Spleen (tissue), 13 donors: ENCODE results near the gene DMP1. TPM values are rescaled to one million over a fixed set of nuclear protein-coding genes. Genes with fewer than 3 reads are reported as not detected.

ENCODE experiments used
- DNase-seq: peaks from one replicate; pipeline ENCODE4 v3.0.0-alpha.2; 2020
- H3K27ac ChIP-seq, 8 donors: fragments of 200-600 bp; sonication (generic) in 7 of 8; 1 replicate in 4 of 8; 2 replicates in 4 of 8; pipeline versions ENCODE4 v1.5.0 to v1.8.0; 2016 to 2021; ENCODE audit warnings: inconsistent platforms in 4 of 8, mild to moderate bottlenecking in 4 of 8, moderate library complexity in 1 of 8
- H3K27me3 ChIP-seq, 7 donors: fragments of 200-600 bp; sonication (generic) in 6 of 7; replicated peaks in 1 of 7; 1 replicate in 4 of 7; 2 replicates in 3 of 7; pipeline versions ENCODE4 v1.5.0 to v1.8.0; 2016 to 2021; ENCODE audit warnings: inconsistent platforms in 3 of 7, mild to moderate bottlenecking in 1 of 7
- H3K36me3 ChIP-seq, 6 donors: fragments of 200-600 bp; sonication (generic) in 5 of 6; 1 replicate in 4 of 6; 2 replicates in 2 of 6; pipeline versions ENCODE4 v1.5.0 to v1.8.0; 2016 to 2021; ENCODE audit warnings: inconsistent platforms in 2 of 6
- H3K4me1 ChIP-seq, 6 donors: fragments of 200-600 bp; sonication (generic) in 5 of 6; 1 replicate in 3 of 6; 2 replicates in 3 of 6; pipeline versions ENCODE4 v1.5.0 to v1.8.0; 2016 to 2021; ENCODE audit warnings: inconsistent platforms in 3 of 6
- H3K4me3 ChIP-seq, 8 donors: fragments of 200-600 bp; sonication (generic) in 7 of 8; 1 replicate in 4 of 8; 2 replicates in 4 of 8; pipeline versions ENCODE4 v1.5.0 to v1.8.0; 2016 to 2021; ENCODE audit warnings: inconsistent platforms in 4 of 8, mild to moderate bottlenecking in 4 of 8, moderate library complexity in 2 of 8
- H3K9me3 ChIP-seq, 8 donors: fragments of 200-600 bp; sonication (generic) in 7 of 8; 1 replicate in 4 of 8; 2 replicates in 4 of 8; pipeline versions ENCODE4 v1.5.0 to v1.8.0; 2016 to 2021; ENCODE audit warnings: inconsistent platforms in 4 of 8
- POLR2A ChIP-seq, 3 donors: fragments of 450-650 bp; IDR thresholded peaks; one replicate each; pipeline ENCODE4 v1.5.1; 2017; ENCODE audit warnings: antibody characterized with exemption in 3 of 3, mild to moderate bottlenecking in 1 of 3
- POLR2AphosphoS5 ChIP-seq, 3 donors: sonication (generic); formaldehyde crosslinking; IDR thresholded peaks; one replicate each; pipeline ENCODE4 v1.5.1; 2017; ENCODE audit warnings: antibody characterized with exemption in 3 of 3
- WGBS, 5 donors: extraction: QIAGEN DNeasy Blood & Tissue Kit in 3 of 5; methylation state at CpG; one replicate each; pipeline versions ENCODE4 v1.1.5 to v1.1.7; 2013 to 2018; 5-methylcytosine and 5-hydroxymethylcytosine counted together
- intact Hi-C: fragments of 100-400 bp; cut with DNase I; formaldehyde crosslinking; loops from one replicate; pipeline ENCODE4 v1.15.0; 2023; ENCODE audit warnings: low total_unique reads
- long read RNA-seq, 2 donors: transcript quantifications; one replicate each; lab custom pipeline, GENCODE V29; 2026
- polyA plus RNA-seq, 3 donors: library from polyadenylated mRNA; stranded (reverse); fragments of 200-250 nt; gene quantifications; one replicate each; pipeline ENCODE4 v1.2.1, GENCODE V29; 2013
- total RNA-seq, 7 donors: library from RNA; depleted of rRNA in 3 of 7; stranded (reverse); fragments of >200 nt in 3 of 7; fragmentation: NEBNext Ultra II Directional in 4 of 7; extraction: Animal tissue kit (Norgen Biotek cat#: 25700) in 4 of 7; gene quantifications; one replicate each; pipeline versions ENCODE4 v1.1.0 to v1.2.1, GENCODE V29; 2016 to 2021
- TF ChIP-seq, protein P1 (sequence below), 11 experiments: fragments of 200-600 bp in 7 of 11; fragments of 450-650 bp in 4 of 11; sonication (generic) in 4 of 11; IDR thresholded peaks in 8 of 11; conservative IDR thresholded peaks in 3 of 11; 1 replicate in 7 of 11; 2 replicates in 4 of 11; pipeline versions ENCODE4 v1.4.0 to v1.8.0; 2016 to 2021; ENCODE audit warnings: antibody characterized with exemption in 11 of 11, inconsistent platforms in 4 of 11, mild to moderate bottlenecking in 1 of 11
- donor health status: healthy with polysubstance abuse.
- donor health status: DM: no; HTN: no; CAD: no; lungs with moderate emphysema.
- donor health status: DM: no; HTN: no; CAD: no.
- donor health status: Bipolar disorder and iron deficiency.
- donor health status: healthy.
- donor health status: DM: no; HTN: no; CAD: no.
- donor health status: DM: yes; HTN: yes; CAD: no.

DMP1 gene, protein sequence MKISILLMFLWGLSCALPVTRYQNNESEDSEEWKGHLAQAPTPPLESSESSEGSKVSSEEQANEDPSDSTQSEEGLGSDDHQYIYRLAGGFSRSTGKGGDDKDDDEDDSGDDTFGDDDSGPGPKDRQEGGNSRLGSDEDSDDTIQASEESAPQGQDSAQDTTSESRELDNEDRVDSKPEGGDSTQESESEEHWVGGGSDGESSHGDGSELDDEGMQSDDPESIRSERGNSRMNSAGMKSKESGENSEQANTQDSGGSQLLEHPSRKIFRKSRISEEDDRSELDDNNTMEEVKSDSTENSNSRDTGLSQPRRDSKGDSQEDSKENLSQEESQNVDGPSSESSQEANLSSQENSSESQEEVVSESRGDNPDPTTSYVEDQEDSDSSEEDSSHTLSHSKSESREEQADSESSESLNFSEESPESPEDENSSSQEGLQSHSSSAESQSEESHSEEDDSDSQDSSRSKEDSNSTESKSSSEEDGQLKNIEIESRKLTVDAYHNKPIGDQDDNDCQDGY
- total RNA-seq (not detected), polyA plus RNA-seq (under 1 TPM in 1 of 3 donors, not detected in 2; 0.02 TPM)
- long read RNA-seq, donor 1: 0 reads
- long read RNA-seq, donor 2: 0 reads

DNA sequence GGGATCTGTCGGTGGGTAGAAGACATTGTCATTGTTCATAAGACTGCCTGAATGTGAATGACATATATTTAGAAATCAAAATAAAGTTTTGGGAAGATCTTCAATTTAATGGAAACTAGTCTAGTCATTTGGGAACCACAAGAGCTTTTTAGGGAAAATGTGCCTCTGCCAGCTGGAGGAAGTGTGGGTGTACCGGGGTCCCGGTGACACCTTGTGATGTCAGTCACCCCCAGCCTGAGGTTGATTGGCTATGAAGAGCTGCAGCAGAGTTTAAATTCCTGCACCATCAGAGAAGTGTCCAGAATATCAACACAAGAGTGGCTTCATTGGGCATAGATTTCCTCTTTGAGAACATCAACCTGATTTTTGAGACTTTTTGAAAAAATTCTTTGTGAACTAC, at the start of gene DMP1:
TSS of gene DMP1 (plus strand) at position 301 of the 400 bp plus-strand sequence. CDS start 6,213 bp downstream, outside the sequence.
- no peaks in the 10 kb centered on the region for H3K9me3 ChIP-seq
- H3K4me1 ChIP-seq: no peaks in the 10 kb centered on the region
- H3K4me3 ChIP-seq: no peak within 1 kb of the TSS
- no peak for DNase-seq
- WGBS, 5 donors: 75 to 94% (median 86%) methylated on average over 3 of the region's 3 CpGs
- intact Hi-C loops: no loop called here
- TF ChIP-seq POLR2AphosphoS5 (IDR thresholded peaks at IDR 0.05) (no peak), POLR2A (IDR thresholded peaks at IDR 0.05) (no peak)
- TF ChIP-seq, protein P1, sequence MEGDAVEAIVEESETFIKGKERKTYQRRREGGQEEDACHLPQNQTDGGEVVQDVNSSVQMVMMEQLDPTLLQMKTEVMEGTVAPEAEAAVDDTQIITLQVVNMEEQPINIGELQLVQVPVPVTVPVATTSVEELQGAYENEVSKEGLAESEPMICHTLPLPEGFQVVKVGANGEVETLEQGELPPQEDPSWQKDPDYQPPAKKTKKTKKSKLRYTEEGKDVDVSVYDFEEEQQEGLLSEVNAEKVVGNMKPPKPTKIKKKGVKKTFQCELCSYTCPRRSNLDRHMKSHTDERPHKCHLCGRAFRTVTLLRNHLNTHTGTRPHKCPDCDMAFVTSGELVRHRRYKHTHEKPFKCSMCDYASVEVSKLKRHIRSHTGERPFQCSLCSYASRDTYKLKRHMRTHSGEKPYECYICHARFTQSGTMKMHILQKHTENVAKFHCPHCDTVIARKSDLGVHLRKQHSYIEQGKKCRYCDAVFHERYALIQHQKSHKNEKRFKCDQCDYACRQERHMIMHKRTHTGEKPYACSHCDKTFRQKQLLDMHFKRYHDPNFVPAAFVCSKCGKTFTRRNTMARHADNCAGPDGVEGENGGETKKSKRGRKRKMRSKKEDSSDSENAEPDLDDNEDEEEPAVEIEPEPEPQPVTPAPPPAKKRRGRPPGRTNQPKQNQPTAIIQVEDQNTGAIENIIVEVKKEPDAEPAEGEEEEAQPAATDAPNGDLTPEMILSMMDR (IDR thresholded peaks at IDR 0.05 in 8 of 11, conservative IDR thresholded peaks at IDR 0.05 in 3 of 11): no peak
- H3K27me3 ChIP-seq: no peaks in the 10 kb centered on the region
- no peak within 1 kb of the TSS for H3K27ac ChIP-seq
- H3K36me3 ChIP-seq: no peaks in the 10 kb centered on the region

DNA sequence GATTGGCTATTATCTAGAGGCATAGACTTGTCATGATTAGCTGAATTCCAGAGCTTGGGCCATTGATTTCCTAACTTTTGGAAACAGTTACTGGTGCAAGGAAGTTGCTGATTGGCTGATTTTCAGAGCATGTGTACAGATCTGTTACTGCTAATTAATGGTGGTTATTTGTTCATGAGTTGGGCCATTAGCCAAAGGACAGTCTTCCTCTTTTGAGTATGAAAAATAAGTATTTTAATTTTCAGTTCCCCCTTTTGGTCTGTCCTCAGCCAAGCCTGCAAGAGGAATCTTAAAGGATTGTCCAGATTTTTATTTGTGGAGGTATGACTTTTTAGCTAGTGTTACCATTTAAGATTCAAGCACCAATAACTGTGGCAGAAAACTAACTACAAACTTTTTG, 48.7 kb upstream of the DMP1 start:
- Histone ChIP-seq H3K36me3 (no peaks in the 10 kb centered on the region), H3K27ac (no peak overlapping the region), H3K9me3 (peaks cover 0 to 5% (median 0%) of the 10 kb centered on the region in 8 donors), H3K27me3 (no peaks in the 10 kb centered on the region), H3K4me1 (no peaks in the 10 kb centered on the region), H3K4me3 (no peak overlapping the region)
- no peak for DNase-seq
- intact Hi-C loops: no loop called here
- TF ChIP-seq, protein P1 (IDR thresholded peaks at IDR 0.05 in 8 of 11, conservative IDR thresholded peaks at IDR 0.05 in 3 of 11): no peak
- TF ChIP-seq POLR2AphosphoS5 (IDR thresholded peaks at IDR 0.05) (no peak), POLR2A (IDR thresholded peaks at IDR 0.05) (no peak)

DNA sequence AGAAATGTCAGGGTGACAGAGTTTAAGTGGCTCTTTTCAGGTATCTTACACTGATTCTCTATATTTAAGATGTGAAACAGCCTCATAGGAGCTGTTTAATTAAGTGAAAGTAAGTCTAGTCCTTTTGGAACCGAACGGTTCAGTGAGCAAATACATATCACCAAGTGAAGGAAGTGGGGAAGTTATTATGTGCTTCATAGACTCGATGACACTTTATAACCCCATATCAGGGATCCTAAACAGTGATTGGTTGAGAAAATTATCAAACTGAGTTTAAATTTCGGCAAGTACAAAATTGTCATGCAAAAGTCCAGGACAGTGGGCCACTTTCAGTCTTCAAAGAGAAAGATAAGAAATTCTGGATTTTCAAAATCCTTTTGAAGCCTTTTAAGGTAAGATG, 41.9 kb upstream of the DMP1 start, which contains the start of gene DSPP:
TSS of gene DSPP (plus strand) at position 301 of the 400 bp plus-strand sequence. CDS start 2,380 bp downstream, outside the sequence.
- Histone ChIP-seq H3K27me3 (peaks cover 0 to 11% (median 0%) of the 10 kb centered on the region in 7 donors), H3K4me1 (no peaks in the 10 kb centered on the region), H3K27ac (no peak within 1 kb of the TSS), H3K9me3 (no peaks in the 10 kb centered on the region), H3K36me3 (no peaks in the 10 kb centered on the region), H3K4me3 (no peak within 1 kb of the TSS)
- no peak for TF ChIP-seq POLR2A (IDR thresholded peaks at IDR 0.05)
- TF ChIP-seq, protein P1 (IDR thresholded peaks at IDR 0.05 in 8 of 11, conservative IDR thresholded peaks at IDR 0.05 in 3 of 11): no peak
- TF ChIP-seq POLR2AphosphoS5 (IDR thresholded peaks at IDR 0.05): no peak
- DNase-seq: no peak
- intact Hi-C loops: no loop called here
- 80 to 93% (median 88%) methylated on average over 4 of the region's 4 CpGs for WGBS, 5 donors

DNA sequence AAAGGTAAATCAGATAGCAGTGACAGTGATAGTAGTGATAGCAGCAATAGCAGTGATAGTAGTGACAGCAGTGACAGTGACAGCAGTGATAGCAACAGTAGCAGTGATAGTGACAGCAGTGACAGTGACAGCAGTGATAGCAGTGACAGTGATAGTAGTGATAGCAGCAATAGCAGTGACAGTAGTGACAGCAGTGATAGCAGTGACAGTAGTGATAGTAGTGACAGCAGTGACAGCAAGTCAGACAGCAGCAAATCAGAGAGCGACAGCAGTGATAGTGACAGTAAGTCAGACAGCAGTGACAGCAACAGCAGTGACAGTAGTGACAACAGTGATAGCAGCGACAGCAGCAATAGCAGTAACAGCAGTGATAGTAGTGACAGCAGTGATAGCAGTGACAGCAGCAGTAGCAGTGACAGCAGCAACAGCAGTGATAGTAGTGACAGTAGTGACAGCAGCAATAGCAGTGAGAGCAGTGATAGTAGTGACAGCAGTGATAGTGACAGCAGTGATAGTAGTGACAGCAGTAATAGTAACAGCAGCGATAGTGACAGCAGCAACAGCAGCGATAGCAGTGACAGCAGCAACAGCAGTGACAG, 35.7 kb upstream of the DMP1 start:
- Histone ChIP-seq H3K4me1 (no peaks in the 10 kb centered on the region), H3K27ac (no peak overlapping the region), H3K36me3 (no peaks in the 10 kb centered on the region), H3K27me3 (peaks cover 0 to 11% (median 0%) of the 10 kb centered on the region in 7 donors), H3K4me3 (no peak overlapping the region), H3K9me3 (no peaks in the 10 kb centered on the region)
- no peak for DNase-seq
- TF ChIP-seq, protein P1 (IDR thresholded peaks at IDR 0.05 in 8 of 11, conservative IDR thresholded peaks at IDR 0.05 in 3 of 11): no peak
- no peak for TF ChIP-seq POLR2A (IDR thresholded peaks at IDR 0.05)
- TF ChIP-seq POLR2AphosphoS5 (IDR thresholded peaks at IDR 0.05): no peak
- 87 to 100% (median 97%) methylated on average over 4 of the region's 4 CpGs for WGBS, 5 donors
- intact Hi-C loops: no loop called here
